Peyer's patch (tissue), 4 donors: ENCODE results near the gene HDAC9. TPM values are rescaled to one million over a fixed set of nuclear protein-coding genes. Genes with fewer than 3 reads are reported as not detected.

Experiments used
- DNase-seq, 3 donors: peaks; one replicate each; pipeline ENCODE4 v3.0.0-alpha.2; 2017 to 2019
- H3K27ac ChIP-seq, 4 donors: fragments of 200-600 bp; sonication (generic); one replicate each; pipeline ENCODE4 v1.5.1; 2016 to 2019
- H3K27me3 ChIP-seq, 2 donors: fragments of 200-600 bp; sonication (generic); one replicate each; pipeline ENCODE4 v1.5.1; 2019
- H3K36me3 ChIP-seq, 3 donors: fragments of 200-600 bp; sonication (generic); one replicate each; pipeline ENCODE4 v1.5.1; 2016 to 2019
- H3K4me1 ChIP-seq, 4 donors: fragments of 200-600 bp; sonication (generic); one replicate each; pipeline ENCODE4 v1.5.1; 2016 to 2019
- H3K4me3 ChIP-seq, 4 donors: fragments of 200-600 bp; sonication (generic); 1 replicate in 3 of 4; 2 replicates in 1 of 4; pipeline ENCODE4 v1.5.1; 2016 to 2019; ENCODE audit warnings: mild to moderate bottlenecking in 1 of 4
- H3K9me3 ChIP-seq, 4 donors: fragments of 200-600 bp; sonication (generic); one replicate each; pipeline ENCODE4 v1.5.1; 2016 to 2019; ENCODE audit warnings: mild to moderate bottlenecking in 1 of 4
- CTCF ChIP-seq, 6 experiments: fragments of 450-650 bp in 4 of 6; fragments of 200-600 bp in 2 of 6; sonication (generic) in 1 of 6; IDR thresholded peaks; one replicate each; pipeline ENCODE4 v1.5.1; 2017 to 2019; ENCODE audit warnings: antibody characterized with exemption in 6 of 6, mild to moderate bottlenecking in 3 of 6, moderate library complexity in 1 of 6
- POLR2A ChIP-seq, 2 donors: fragments of 450-650 bp; IDR thresholded peaks; one replicate each; pipeline ENCODE4 v1.5.1; 2017; ENCODE audit warnings: antibody characterized with exemption in 2 of 2, mild to moderate bottlenecking in 2 of 2, moderate library complexity in 2 of 2
- total RNA-seq, 4 donors: library from RNA; depleted of rRNA; stranded (reverse); fragments of >200 nt; gene quantifications; one replicate each; pipeline ENCODE4 v1.1.0, GENCODE V29; 2016

HDAC9 gene
- total RNA-seq, 4 donors from 2014 or later = 0.88 to 75.9 (median 4.4) TPM

GRCh38 chr7:18526368-18526878, 30.9 kb downstream of the HDAC9 start:
- H3K9me3 ChIP-seq = no peaks in the 10 kb centered on the region
- no peak for DNase-seq
- peak overlapping the region in 1 of 4 donors; percentile 32 for H3K27ac ChIP-seq
- no peaks in the 10 kb centered on the region for H3K36me3 ChIP-seq
- H3K4me1 ChIP-seq = no peaks in the 10 kb centered on the region
- H3K4me3 ChIP-seq = no peak overlapping the region
- TF ChIP-seq CTCF (IDR thresholded peaks at IDR 0.05) (no peak), POLR2A (IDR thresholded peaks at IDR 0.05) (no peak)
- no peaks in the 10 kb centered on the region for H3K27me3 ChIP-seq

- Histone ChIP-seq H3K9me3 (no peaks in the 10 kb centered on the region), H3K4me3 (no peak overlapping the region), H3K27me3 (no peaks in the 10 kb centered on the region), H3K27ac (no peak overlapping the region), H3K36me3 (no peaks in the 10 kb centered on the region), H3K4me1 (no peaks in the 10 kb centered on the region)
- no peak for DNase-seq
- TF ChIP-seq CTCF (IDR thresholded peaks at IDR 0.05) (no peak), POLR2A (IDR thresholded peaks at IDR 0.05) (no peak)
Observed at GRCh38 chr7:18529239-18529638, 33.7 kb downstream of the HDAC9 start.

- TF ChIP-seq CTCF (IDR thresholded peaks at IDR 0.05) = no peak
- no peak for TF ChIP-seq POLR2A (IDR thresholded peaks at IDR 0.05)
- no peaks in the 10 kb centered on the region for H3K9me3 ChIP-seq
- no peak overlapping the region for H3K4me3 ChIP-seq
- H3K27me3 ChIP-seq = no peaks in the 10 kb centered on the region
- H3K4me1 ChIP-seq = no peaks in the 10 kb centered on the region
- no peak for DNase-seq
- H3K36me3 ChIP-seq = no peaks in the 10 kb centered on the region
- H3K27ac ChIP-seq = peak overlapping the region in 1 of 4 donors; percentile 67
Observed at GRCh38 chr7:18530224-18531179, 35.0 kb downstream of the HDAC9 start.

- no peaks in the 10 kb centered on the region for H3K36me3 ChIP-seq
Observed at GRCh38 chr7:18531539-18531938, 36.0 kb downstream of the HDAC9 start.

GRCh38 chr7:18532813-18533212, 37.3 kb downstream of the HDAC9 start:
- no peaks in the 10 kb centered on the region for H3K27me3 ChIP-seq
- H3K36me3 ChIP-seq = no peaks in the 10 kb centered on the region
- H3K4me3 ChIP-seq = no peak overlapping the region
- no peaks in the 10 kb centered on the region for H3K4me1 ChIP-seq
- no peaks in the 10 kb centered on the region for H3K9me3 ChIP-seq
- peak overlapping the region in 1 of 4 donors; percentile 28 for H3K27ac ChIP-seq
- TF ChIP-seq CTCF (IDR thresholded peaks at IDR 0.05) (no peak), POLR2A (IDR thresholded peaks at IDR 0.05) (no peak)
- DNase-seq = no peak

More at GRCh38 chr7:18531539-18531938, 36.0 kb downstream of the HDAC9 start:
- DNase-seq = no peak
- Histone ChIP-seq H3K4me1 (no peaks in the 10 kb centered on the region), H3K27me3 (no peaks in the 10 kb centered on the region), H3K9me3 (no peaks in the 10 kb centered on the region), H3K4me3 (no peak overlapping the region), H3K27ac (peak overlapping the region in 1 of 4 donors; percentile 28)
- no peak for TF ChIP-seq CTCF (IDR thresholded peaks at IDR 0.05)
- no peak for TF ChIP-seq POLR2A (IDR thresholded peaks at IDR 0.05)
